ENCODE measurements around the gene ATXN1.

DNA sequence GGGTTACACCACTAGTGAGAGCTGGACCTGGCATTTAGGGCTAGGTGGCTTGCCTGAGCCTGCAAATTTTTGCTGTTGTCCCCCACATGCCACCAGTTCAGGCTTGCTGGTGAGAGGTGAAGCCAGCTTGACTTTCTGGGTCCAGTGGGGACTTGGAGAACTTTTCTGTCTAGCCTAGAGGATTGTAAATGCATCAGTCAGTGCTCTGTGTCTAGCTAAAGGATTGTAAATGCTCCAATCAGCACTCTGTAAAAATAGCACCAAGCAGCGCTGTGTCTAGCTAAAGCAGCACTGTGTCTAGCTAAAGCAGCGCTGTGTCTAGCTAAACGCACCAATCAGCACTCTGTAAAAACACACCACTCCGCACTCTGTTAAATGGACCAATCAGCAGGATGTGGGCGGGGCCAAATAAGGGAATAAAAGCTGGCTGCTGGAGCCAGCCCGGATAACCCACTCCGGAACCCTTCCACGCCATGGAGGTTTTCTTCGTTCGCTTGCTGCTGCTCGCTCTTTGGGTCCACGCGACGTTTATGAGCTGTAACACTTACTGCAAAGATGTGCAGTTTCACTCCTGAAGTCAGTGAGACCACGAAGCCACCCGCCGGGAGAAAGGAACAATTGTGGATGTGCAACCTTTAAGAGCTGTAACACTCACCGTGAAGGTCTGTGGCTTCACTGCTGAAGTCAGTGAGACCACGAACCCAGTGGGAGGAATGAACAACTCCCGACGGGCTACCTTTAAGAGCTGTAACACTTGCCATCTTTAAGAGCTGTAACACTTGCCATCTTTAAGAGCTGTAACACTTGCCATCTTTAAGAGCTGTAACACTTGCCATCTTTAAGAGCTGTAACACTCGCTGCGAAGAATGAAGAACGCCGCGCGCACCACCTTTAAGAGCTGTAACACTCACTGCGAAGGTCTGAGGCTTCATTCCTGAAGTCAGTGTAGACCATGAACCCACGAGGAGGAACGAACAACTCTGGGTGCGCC, 495.6 kb downstream of the ATXN1 start:
- TF ChIP-seq, protein P1, sequence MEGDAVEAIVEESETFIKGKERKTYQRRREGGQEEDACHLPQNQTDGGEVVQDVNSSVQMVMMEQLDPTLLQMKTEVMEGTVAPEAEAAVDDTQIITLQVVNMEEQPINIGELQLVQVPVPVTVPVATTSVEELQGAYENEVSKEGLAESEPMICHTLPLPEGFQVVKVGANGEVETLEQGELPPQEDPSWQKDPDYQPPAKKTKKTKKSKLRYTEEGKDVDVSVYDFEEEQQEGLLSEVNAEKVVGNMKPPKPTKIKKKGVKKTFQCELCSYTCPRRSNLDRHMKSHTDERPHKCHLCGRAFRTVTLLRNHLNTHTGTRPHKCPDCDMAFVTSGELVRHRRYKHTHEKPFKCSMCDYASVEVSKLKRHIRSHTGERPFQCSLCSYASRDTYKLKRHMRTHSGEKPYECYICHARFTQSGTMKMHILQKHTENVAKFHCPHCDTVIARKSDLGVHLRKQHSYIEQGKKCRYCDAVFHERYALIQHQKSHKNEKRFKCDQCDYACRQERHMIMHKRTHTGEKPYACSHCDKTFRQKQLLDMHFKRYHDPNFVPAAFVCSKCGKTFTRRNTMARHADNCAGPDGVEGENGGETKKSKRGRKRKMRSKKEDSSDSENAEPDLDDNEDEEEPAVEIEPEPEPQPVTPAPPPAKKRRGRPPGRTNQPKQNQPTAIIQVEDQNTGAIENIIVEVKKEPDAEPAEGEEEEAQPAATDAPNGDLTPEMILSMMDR (IDR thresholded peaks at IDR 0.05): no peak
- no peak for TF ChIP-seq POLR2A (IDR thresholded peaks at IDR 0.05)
- TF ChIP-seq POLR2AphosphoS5 (IDR thresholded peaks at IDR 0.05): no peak
- TF ChIP-seq EP300 (IDR thresholded peaks at IDR 0.05): no peak

Data from gastroesophageal sphincter (tissue), 3 donors.